Amygdala (tissue), 56 donors: ENCODE data around the gene MMP13.
"Not testable (repeated sequence)": the region's sequence is repeated elsewhere in the genome, so short reads cannot be mapped to it uniquely, and the experiment has no call there.

Source experiments
- DNase-seq, 56 donors: peaks; one replicate each; lab custom pipeline; 2025; lab: John Stamatoyannopoulos, UW

Gene MMP13

DNA sequence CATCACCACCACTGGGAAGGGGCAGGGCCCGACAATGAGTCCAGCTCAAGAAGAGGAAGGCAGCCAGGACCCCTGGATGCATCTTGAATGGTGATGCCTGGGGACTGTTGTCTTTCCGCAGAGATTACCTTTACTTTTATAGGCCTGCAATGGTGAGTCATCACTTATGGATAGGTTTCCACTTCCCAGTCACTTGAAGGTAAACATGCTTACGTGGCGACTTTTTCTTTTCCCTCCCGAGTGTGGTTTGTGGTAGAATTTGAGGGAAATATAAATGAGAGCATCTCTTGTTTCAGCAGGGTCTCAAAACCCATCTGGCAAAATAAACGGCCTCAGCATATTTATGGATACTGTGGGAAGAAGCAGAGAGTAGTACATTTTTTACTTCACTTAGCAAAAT, at the start of gene MMP13:
TSS of gene MMP13 (minus strand) at position 109 of the 400 bp plus-strand sequence. CDS start at position 82, 27 bp downstream.
- DNase-seq: no peak

- not testable (repeated sequence) for DNase-seq
Observed at GRCh38 chr11:103004234-103004633, 48.7 kb upstream of the MMP13 start.

- DNase-seq: no peak
Observed at GRCh38 chr11:102994105-102994504, 38.6 kb upstream of the MMP13 start.

GRCh38 chr11:102991776-102992175, 36.2 kb upstream of the MMP13 start:
- DNase-seq: no peak

- DNase-seq: no peak
Observed at GRCh38 chr11:102990145-102990544, 34.6 kb upstream of the MMP13 start.

DNA sequence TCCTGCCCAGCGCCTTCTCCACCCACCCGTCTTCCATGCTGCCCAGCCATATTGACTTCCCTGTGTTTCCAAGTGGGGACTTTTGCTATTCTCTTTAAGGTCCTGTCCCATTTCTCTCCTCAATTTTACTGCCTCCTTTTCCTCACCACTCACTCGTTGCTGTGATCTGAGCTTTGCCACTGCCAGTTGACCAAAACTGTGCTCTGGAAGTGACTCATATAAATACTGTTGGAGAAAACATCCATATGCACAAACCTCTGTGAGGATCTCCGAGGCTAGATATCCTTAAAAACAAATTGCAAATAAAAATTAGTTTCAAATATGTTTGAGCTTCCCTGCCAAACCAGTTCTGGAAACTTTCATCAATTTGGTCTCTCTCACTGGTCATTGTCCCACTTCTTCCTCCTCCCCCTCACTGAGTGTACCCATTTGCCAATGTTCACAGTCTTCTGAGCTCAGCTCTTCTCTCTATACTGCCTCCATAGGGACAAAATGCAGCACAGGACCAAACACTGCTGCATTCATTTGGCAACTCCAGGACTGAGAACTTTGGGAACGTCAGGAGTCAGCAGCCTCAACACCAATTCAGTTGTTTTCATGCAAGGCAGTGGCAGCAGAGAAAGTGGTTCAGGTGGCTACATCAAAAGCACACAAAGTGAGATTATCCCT, 34.0 kb upstream of the MMP13 start:
- DNase-seq: no peak

DNA sequence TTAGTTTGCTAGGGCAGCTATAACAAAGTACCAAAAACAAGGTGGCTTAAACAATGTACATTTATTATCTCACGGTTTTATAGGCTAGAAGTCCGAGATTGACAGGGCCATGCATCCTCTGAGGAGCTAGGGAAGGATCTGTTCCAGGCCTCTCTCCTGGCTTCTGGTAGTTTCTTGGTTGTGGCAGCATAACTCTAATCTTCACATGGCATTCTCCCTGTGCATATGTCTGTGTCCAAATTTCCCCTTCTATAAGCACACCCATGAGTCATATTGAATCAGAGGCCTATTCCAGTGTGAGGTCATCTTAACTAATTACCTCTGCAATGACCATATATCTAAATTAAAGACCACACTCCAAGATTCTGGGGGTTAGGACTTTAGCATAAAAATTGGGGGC, 31.3 kb upstream of the MMP13 start:
- no peak for DNase-seq

DNA sequence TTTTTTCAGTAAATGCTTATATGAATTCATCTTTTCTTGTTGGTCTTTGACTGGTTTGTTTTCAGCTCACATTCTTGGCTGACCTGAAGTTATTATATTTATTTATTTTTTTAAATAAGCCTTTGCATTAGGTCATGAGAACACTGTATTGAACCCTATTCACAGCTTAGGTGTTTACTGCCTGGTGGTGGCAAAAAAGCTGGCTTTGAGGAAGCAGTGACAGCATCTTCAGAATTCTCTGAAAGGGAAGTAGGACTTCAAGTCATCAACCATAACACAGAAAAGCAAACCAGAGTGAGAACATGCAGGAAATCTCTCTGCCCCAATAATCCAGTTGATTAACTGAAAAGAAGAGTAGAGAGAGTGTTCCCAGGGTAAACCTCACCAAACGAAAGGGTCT, 30.3 kb upstream of the MMP13 start:
- no peak for DNase-seq

DNA sequence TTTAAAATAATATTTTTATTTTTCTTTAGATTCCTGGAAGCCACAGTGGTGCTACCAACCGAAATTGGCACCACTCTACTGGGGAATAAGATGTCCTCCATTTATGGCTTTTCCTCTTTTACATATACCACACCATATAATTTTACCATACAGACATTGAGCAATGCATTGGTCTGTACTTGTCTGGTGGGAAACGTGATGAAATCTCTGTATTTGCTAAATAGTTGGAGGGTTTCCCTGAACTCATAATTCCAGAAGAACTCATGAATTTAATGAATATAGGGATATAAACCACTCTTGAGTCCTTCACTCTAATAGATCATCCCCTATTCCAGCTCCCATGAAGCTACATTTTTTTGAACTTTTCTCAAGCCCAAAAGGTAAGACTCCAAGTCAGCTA, 28.0 kb upstream of the MMP13 start:
- no peak for DNase-seq

DNA sequence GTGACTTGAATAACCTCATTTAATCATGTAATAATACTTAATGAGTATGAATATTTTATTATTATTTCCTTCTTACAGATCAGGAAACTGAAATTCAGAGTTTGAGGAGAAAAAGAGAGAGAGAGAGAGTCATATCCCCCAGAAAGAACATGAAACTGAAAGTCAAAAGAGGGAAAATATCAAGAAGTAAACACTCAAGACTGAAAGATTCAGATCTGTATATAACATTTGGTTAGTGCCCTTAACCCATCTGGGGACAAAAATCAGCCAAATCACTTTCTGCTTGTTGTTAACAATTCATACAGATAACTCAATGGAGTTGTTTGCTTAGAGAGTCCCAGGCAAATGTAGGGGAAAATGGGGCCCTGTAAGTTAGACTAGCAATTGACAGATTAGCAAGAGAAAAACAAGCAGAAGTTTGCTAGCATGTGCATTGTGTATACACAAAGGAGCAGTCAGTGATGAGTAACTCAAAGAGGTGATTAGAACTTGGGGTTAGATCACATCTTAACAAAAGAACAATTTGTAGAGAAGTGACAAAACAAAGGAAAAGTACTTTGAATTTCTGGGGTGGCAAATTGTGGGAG, 25.9 kb upstream of the MMP13 start:
- DNase-seq: no peak

DNA sequence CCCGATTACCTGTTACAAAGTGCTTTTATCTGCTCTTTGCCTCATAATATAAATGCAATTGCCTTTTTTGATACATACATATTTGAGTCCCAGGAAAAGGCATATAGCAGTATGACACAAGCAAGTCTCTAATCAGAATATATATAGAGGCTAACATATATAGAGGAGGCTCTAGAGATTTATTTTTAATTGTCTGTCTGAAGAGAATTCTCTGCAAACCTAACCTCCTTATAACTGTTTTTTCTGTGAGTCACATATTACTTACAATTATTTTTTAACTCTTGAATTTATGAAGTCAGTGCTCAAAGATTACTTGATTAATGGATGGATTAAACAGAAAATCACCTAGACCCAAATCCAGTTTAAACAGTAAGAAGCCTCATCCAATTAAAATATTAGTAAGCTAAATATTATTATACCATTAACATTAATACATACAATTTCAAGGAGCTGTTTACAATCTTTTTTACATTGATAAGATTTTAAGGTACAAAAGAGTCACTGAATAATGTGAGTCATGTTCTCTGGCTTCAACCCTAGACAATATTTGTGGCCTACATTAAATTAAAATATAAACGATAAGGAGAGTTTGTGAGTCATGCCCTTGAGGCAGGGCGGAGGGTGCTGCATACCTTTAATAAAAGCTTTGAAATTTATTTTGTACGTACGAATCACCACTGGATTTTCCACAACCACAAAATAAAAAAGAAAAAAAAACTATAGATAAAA, 19.2 kb upstream of the MMP13 start:
- no peak for DNase-seq

DNA sequence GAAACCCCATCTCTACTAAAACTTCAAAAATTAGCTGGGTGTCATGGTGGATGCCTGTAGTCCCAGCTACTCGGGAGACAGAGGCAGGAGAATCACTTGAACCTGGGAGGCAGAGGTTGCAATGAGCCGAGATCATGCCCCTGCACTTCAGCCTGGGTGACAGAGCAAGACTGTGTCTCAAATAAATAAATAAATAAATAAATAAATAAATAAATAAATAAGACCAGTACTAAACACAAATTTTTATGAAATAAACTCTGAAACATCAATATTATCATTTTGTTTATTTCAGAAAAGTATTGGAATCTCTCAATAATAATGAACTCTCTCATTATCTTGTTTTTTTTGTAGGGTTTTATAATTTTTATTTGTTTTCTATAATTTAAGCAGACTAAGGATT, 18.2 kb upstream of the MMP13 start:
- not testable (repeated sequence) for DNase-seq

- no peak for DNase-seq
Observed at GRCh38 chr11:102972853-102973252, 17.3 kb upstream of the MMP13 start.

DNA sequence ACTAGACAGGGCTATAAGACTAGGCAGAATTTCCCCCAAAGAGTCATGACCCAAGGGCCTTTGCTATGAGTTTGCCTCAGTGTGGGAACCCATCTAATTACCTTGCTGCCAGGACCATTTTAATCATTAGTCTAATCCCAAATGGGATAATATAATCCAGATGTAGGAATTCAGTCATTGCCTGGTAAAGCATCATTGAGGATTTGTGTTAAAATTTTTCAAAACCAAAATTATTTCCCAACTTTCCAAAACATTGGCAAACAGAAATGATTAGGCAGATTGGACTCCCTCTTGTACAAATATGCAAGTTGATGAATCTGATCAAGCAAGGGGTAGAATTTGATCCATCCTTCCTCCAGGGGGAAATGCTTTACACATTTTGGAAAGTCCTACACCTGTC, 16.2 kb upstream of the MMP13 start:
- DNase-seq: no peak

GRCh38 chr11:102967497-102967896, 12.0 kb upstream of the MMP13 start:
- DNase-seq: no peak

GRCh38 chr11:102966011-102966410, 10.5 kb upstream of the MMP13 start:
- DNase-seq: no peak

- DNase-seq: no peak
Observed at GRCh38 chr11:102964867-102965266, 9.3 kb upstream of the MMP13 start.

DNA sequence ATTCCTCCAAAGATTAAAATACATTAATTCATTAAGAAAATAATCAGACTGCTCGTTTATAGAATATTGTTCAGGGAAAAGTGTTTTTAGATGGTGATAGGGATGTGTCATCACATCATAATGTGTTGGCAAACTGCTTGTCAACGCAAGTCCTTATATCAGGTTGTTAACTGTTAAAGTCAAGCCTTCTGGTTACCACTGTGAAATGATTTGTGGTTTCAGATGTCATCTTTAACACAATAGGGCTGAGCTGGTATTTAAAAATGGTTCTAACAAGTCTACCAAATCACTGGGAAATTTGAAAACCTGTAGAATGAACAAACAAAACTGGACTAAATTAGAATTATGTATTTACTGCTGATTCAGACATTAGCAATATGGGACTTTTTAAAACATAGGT, 2.4 kb upstream of the MMP13 start:
- no peak for DNase-seq

- no peak for DNase-seq
Observed at GRCh38 chr11:102950622-102951081, 4.9 kb downstream of the MMP13 start.

DNA sequence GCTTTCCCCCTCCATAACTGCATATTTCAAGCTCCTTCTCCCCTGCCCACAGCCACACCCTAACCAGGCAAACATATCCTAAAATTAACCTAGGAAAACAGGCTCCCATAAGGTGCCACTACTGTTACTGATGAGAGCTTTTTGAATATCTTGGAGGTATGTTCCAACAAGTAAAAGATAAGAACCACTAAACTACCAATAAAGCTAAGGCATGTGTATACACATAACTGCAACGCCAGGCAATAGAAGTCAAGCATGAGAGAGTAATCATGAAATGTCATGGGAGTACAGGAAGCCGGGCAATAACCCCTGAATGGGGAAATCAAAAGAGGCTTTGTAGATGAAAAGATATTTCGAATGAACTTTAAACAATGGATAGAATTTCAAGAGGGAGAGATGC, 9.3 kb downstream of the MMP13 start:
- no peak for DNase-seq

- DNase-seq: peak in 6 of 56 donors; percentile 2 to 43 (median 14)
Observed at GRCh38 chr11:102940714-102941588, 14.6 kb downstream of the MMP13 start.
